ENCODE results near the gene CELF6. TPM values are rescaled to one million over a fixed set of nuclear protein-coding genes. Genes with fewer than 3 reads are reported as not detected.

Gene CELF6
- total RNA-seq: 19.8 TPM

DNA sequence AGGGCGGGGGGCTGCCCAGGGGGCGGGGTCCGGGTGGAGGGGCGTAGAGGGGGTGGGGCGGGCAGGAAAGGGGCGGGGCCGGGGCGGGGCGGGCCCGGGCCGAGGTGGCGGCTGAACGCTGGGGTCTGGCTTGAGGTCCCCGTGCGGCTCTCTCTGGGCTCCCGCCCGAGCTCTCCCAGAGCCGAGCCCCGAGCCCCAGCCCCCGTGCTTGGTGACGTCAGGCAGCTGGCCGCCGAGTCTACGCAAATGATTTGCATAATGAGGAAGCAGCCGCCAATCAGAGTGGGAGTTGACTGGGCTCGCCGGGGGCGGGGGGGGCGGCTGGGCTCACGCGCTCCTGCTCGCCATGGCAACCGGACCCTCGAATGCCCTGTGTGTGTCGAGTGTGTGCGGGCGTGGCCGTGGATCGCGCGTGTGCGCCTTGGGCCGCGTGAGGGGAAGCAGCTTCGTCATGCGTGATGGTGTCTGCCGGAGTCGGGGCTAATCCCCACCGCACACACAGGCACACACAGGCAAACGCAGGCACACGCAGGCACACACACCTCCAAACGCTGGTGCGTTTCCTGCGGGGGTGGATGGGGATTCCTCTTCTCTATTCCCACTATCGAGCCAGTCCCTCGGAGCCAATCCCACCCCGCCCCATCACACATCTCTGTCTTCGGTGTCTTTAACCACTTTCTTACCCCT is at the start of gene CELF6:
Gene CELF6, minus strand, starts transcription at position 173 of the 687 bp plus-strand sequence. CDS start 283 bp downstream, outside the sequence.

DNA sequence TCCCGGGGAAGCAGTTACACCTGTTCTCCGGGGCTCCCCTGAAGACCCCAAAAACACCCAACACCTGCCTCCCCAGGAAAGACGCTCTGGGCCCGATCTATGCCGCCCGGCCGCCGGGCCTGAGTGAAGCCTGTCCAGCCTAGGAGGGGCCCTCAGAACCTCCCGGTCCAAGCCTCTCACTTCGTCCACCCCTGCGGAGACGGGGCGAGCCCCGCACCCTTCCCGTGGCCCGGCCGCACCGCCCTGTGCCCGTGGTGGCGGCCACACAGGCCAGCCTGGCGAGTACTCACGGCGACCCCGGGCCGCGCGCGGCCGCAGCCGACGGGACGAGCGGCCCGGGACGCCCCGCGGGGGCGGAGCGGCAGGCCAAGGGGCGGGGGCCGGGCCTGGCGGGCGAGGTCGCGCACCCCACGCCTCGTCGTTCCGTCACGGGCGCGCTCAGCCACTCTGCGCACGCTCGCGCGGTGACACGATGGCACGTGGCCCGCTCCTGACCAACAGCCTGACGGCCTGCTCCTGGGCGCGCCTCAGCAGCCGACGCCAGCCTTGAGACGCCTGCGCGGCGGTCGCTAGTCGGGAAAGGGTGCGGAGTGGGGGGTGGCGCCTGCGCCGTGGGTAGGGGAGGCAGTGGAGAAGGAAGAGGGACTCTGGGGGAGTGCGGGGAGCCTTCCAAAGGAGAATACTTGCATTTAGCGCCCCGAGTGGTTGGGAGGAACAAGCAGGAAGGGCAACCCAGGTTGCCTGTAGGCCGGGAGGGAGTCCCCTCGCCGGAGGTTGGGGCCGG is 47.6 kb downstream of the CELF6 start, which contains the start of gene PARP6:
Gene PARP6, minus strand, starts transcription at position 342 of the 784 bp plus-strand sequence. CDS start 5,077 bp downstream, outside the sequence.

Other genes starting within 250 kb of the CELF6 start
- gene MYO9A, start 202.0 kb downstream of the CELF6 start, total RNA-seq: 115 TPM
- gene SENP8, start 201.8 kb downstream of the CELF6 start, total RNA-seq: 6.0 TPM
- gene GRAMD2A, start 122.4 kb downstream of the CELF6 start, total RNA-seq: 4.4 TPM
- gene PKM, start 89.0 kb downstream of the CELF6 start, total RNA-seq: 478 TPM
- gene PARP6, start 47.6 kb downstream of the CELF6 start, total RNA-seq: 93.0 TPM
- 44.8 TPM for gene HEXA, start 55.9 kb upstream of the CELF6 start, total RNA-seq
- gene TMEM202, start 78.1 kb upstream of the CELF6 start, total RNA-seq: not detected
- gene ARIH1, start 154.2 kb upstream of the CELF6 start, total RNA-seq: 46.8 TPM

Data from diencephalon (tissue), 1 donor.